Chondrocyte (in vitro differentiated cells): ENCODE data around the gene HMBS. TPM values are rescaled to one million over a fixed set of nuclear protein-coding genes. Genes with fewer than 3 reads are reported as not detected.

ENCODE experiments used
- DNase-seq: peaks from one replicate; pipeline ENCODE4 v3.0.0; 2021; ENCODE audit warnings: mixed read lengths, low spot score
- H3K27ac Mint-ChIP-seq: one replicate; pipeline ENCODE4 v1.8.0; 2021; ENCODE audit warnings: mild to moderate bottlenecking, moderate library complexity, mixed read lengths; ENCODE audit not compliant: unreplicated experiment
- H3K27me3 Mint-ChIP-seq: 2 replicates; pipeline ENCODE4 v1.8.0; 2021; ENCODE audit warnings: low read depth, mixed read lengths
- H3K36me3 Mint-ChIP-seq: 2 replicates; pipeline ENCODE4 v1.8.0; 2021; ENCODE audit warnings: low read depth, mixed read lengths
- H3K4me1 Mint-ChIP-seq: 2 replicates; pipeline ENCODE4 v1.8.0; 2021; ENCODE audit warnings: low read depth, mild to moderate bottlenecking, mixed read lengths
- H3K4me3 Mint-ChIP-seq: one replicate; pipeline ENCODE4 v1.8.0; 2021; ENCODE audit warnings: mild to moderate bottlenecking, moderate library complexity, mixed read lengths; ENCODE audit not compliant: unreplicated experiment
- H3K9me3 Mint-ChIP-seq: 2 replicates; pipeline ENCODE4 v1.8.0; 2021; ENCODE audit warnings: low read depth, mixed read lengths
- CTCF ChIP-seq: fragments of 200-600 bp; sonication (generic); IDR thresholded peaks from 2 replicates; pipeline ENCODE4 v1.5.0; 2021; ENCODE audit warnings: antibody characterized with exemption, mild to moderate bottlenecking, moderate library complexity
- total RNA-seq: library from RNA; stranded (reverse); gene quantifications from 3 replicates; pipeline ENCODE4 v1.2.1, GENCODE V29; 2021

Gene HMBS
- total RNA-seq, 1 donor from 2014 or later, result 16.1 TPM

GRCh38 chr11:119087123-119087522 is 2.4 kb downstream of the HMBS start:
- Mint-ChIP-seq H3K27me3 (no peaks in the 10 kb centered on the region), H3K9me3 (no peaks in the 10 kb centered on the region), H3K36me3 (peaks cover under 1% of the 10 kb centered on the region), H3K4me1 (peaks cover 24% of the 10 kb centered on the region), H3K4me3 (no peak overlapping the region), H3K27ac (no peak overlapping the region)
- TF ChIP-seq CTCF, result no peak
- DNase-seq, result no peak

- peaks cover 30% of the 10 kb centered on the region for H3K4me1 Mint-ChIP-seq
These were observed 3.1 kb downstream of the HMBS start for GRCh38 chr11:119087747-119088241.

GRCh38 chr11:119088406-119088805 is 3.7 kb downstream of the HMBS start:
- Mint-ChIP-seq H3K9me3 (no peaks in the 10 kb centered on the region), H3K4me1 (peaks cover 37% of the 10 kb centered on the region), H3K4me3 (no peak overlapping the region), H3K27me3 (no peaks in the 10 kb centered on the region), H3K27ac (no peak overlapping the region), H3K36me3 (peaks cover 2% of the 10 kb centered on the region)
- DNase-seq, result no peak
- no peak for TF ChIP-seq CTCF

More at GRCh38 chr11:119087747-119088241, 3.1 kb downstream of the HMBS start:
- no peak for DNase-seq
- Mint-ChIP-seq H3K36me3 (peaks cover 2% of the 10 kb centered on the region), H3K9me3 (no peaks in the 10 kb centered on the region), H3K27me3 (no peaks in the 10 kb centered on the region), H3K27ac (no peak overlapping the region), H3K4me3 (no peak overlapping the region)
- TF ChIP-seq CTCF, result no peak

GRCh38 chr11:119089319-119089718 is 4.6 kb downstream of the HMBS start:
- peaks cover 41% of the 10 kb centered on the region for H3K4me1 Mint-ChIP-seq
- no peak overlapping the region for H3K27ac Mint-ChIP-seq
- no peak for DNase-seq

GRCh38 chr11:119091178-119091577 is 6.5 kb downstream of the HMBS start:
- H3K27ac Mint-ChIP-seq, result no peak overlapping the region

More at GRCh38 chr11:119089319-119089718, 4.6 kb downstream of the HMBS start:
- Mint-ChIP-seq H3K4me3 (no peak overlapping the region), H3K9me3 (no peaks in the 10 kb centered on the region), H3K36me3 (peaks cover 4% of the 10 kb centered on the region), H3K27me3 (no peaks in the 10 kb centered on the region)
- no peak for TF ChIP-seq CTCF

More at GRCh38 chr11:119091178-119091577, 6.5 kb downstream of the HMBS start:
- H3K36me3 Mint-ChIP-seq, result peaks cover 4% of the 10 kb centered on the region
- peaks cover 34% of the 10 kb centered on the region for H3K4me1 Mint-ChIP-seq
- H3K4me3 Mint-ChIP-seq, result no peak overlapping the region
- no peaks in the 10 kb centered on the region for H3K9me3 Mint-ChIP-seq
- no peak for DNase-seq
- H3K27me3 Mint-ChIP-seq, result no peaks in the 10 kb centered on the region
- TF ChIP-seq CTCF, result no peak
